Smooth muscle cell (in vitro differentiated cells): ENCODE data around the gene MITF. TPM values are rescaled to one million over a fixed set of nuclear protein-coding genes. Genes with fewer than 3 reads are reported as not detected.

ENCODE experiments used
- DNase-seq: peaks from one replicate; lab custom pipeline; 2025; ENCODE audit not compliant: unreplicated experiment; lab: John Stamatoyannopoulos, UW
- H2AFZ ChIP-seq: fragments of 200-600 bp; sonication (generic); 2 replicates; pipeline ENCODE4 v1.6.0; 2016; ENCODE audit warnings: antibody characterized with exemption, low read depth, mild to moderate bottlenecking
- H3F3A ChIP-seq: fragments of 200-600 bp; sonication (generic); 2 replicates; pipeline ENCODE4 v1.6.0; 2017; ENCODE audit warnings: antibody characterized with exemption, low read depth
- H3K27ac ChIP-seq: fragments of 200-600 bp; sonication (generic); 2 replicates; pipeline ENCODE4 v1.5.1; 2016; ENCODE audit warnings: low read depth, mild to moderate bottlenecking
- H3K27me3 ChIP-seq: fragments of 200-600 bp; sonication (generic); 2 replicates; pipeline ENCODE4 v1.6.1; 2016; ENCODE audit warnings: low read depth, mild to moderate bottlenecking
- H3K36me3 ChIP-seq: fragments of 200-600 bp; sonication (generic); 2 replicates; pipeline ENCODE4 v1.5.1; 2016; ENCODE audit warnings: low read depth
- H3K4me1 ChIP-seq: fragments of 200-600 bp; sonication (generic); 2 replicates; pipeline ENCODE4 v1.5.1; 2016; ENCODE audit warnings: low read depth
- H3K4me2 ChIP-seq: fragments of 200-600 bp; sonication (generic); 2 replicates; pipeline ENCODE4 v1.6.0; 2016; ENCODE audit warnings: mild to moderate bottlenecking
- H3K4me3 ChIP-seq: fragments of 200-600 bp; sonication (generic); 2 replicates; pipeline ENCODE4 v1.5.1; 2016; ENCODE audit warnings: mild to moderate bottlenecking
- H3K79me2 ChIP-seq: fragments of 200-600 bp; sonication (generic); 2 replicates; pipeline ENCODE4 v1.6.0; 2016; ENCODE audit warnings: low read depth, mild to moderate bottlenecking
- H3K9ac ChIP-seq: fragments of 200-600 bp; sonication (generic); 2 replicates; pipeline ENCODE4 v1.6.0; 2016; ENCODE audit warnings: low read depth
- H3K9me3 ChIP-seq: fragments of 200-600 bp; sonication (generic); replicated peaks from 2 replicates; pipeline ENCODE4 v1.5.1; 2016; ENCODE audit warnings: low read depth
- H4K20me1 ChIP-seq: fragments of 200-600 bp; sonication (generic); 2 replicates; pipeline ENCODE4 v1.6.0; 2016; ENCODE audit warnings: low read depth
- WGBS: methylation state at CpG from one replicate; pipeline ENCODE4 v1.1.7; 2016; ENCODE audit warnings: low lambda C conversion rate; 5-methylcytosine and 5-hydroxymethylcytosine counted together
- polyA plus RNA-seq: library from polyadenylated mRNA; unstranded; fragments of >200 nt; fragmentation: Nextera tagmentation; extraction: Ambion mirVana; gene quantifications from 2 replicates; pipeline ENCODE4 v1.2.1, GENCODE V29; 2016
- total RNA-seq: library from RNA; depleted of rRNA; stranded (reverse); fragments of >200 nt; gene quantifications from 2 replicates; pipeline ENCODE4 v1.2.3, GENCODE V29; 2014
- TF ChIP-seq, protein P1 (sequence below): fragments of 200-600 bp; sonication (generic); IDR thresholded peaks from 2 replicates; pipeline ENCODE4 v1.5.1; 2017; ENCODE audit warnings: borderline replicate concordance, mild to moderate bottlenecking, antibody characterized with exemption; ENCODE audit not compliant: insufficient read depth, poor library complexity, severe bottlenecking

Gene MITF
- total and polyA plus RNA-seq, 2 experiments from 2014 or later = 2.3 to 3.1 TPM

- H3K27me3 ChIP-seq = peaks cover 39% of the 10 kb centered on the region
- H2AFZ ChIP-seq = no peak overlapping the region
- H3K4me3 ChIP-seq = no peak overlapping the region
- WGBS = 81% methylated on average over 1 of the region's 1 CpG
- H3K9me3 ChIP-seq = no peaks in the 10 kb centered on the region
- H3K4me2 ChIP-seq = no peak overlapping the region
- no peak overlapping the region for H3K9ac ChIP-seq
- H4K20me1 ChIP-seq = no peaks in the 10 kb centered on the region
- H3K27ac ChIP-seq = no peak overlapping the region
- no peaks in the 10 kb centered on the region for H3F3A ChIP-seq
- H3K36me3 ChIP-seq = no peaks in the 10 kb centered on the region
- H3K4me1 ChIP-seq = no peaks in the 10 kb centered on the region
- TF ChIP-seq, protein P1, sequence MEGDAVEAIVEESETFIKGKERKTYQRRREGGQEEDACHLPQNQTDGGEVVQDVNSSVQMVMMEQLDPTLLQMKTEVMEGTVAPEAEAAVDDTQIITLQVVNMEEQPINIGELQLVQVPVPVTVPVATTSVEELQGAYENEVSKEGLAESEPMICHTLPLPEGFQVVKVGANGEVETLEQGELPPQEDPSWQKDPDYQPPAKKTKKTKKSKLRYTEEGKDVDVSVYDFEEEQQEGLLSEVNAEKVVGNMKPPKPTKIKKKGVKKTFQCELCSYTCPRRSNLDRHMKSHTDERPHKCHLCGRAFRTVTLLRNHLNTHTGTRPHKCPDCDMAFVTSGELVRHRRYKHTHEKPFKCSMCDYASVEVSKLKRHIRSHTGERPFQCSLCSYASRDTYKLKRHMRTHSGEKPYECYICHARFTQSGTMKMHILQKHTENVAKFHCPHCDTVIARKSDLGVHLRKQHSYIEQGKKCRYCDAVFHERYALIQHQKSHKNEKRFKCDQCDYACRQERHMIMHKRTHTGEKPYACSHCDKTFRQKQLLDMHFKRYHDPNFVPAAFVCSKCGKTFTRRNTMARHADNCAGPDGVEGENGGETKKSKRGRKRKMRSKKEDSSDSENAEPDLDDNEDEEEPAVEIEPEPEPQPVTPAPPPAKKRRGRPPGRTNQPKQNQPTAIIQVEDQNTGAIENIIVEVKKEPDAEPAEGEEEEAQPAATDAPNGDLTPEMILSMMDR = no peak
- DNase-seq = no peak
- no peaks in the 10 kb centered on the region for H3K79me2 ChIP-seq
Measured at GRCh38 chr3:69900331-69900730, 161.1 kb downstream of the MITF start.

- WGBS = 96% methylated on average over 1 of the region's 1 CpG
- Histone ChIP-seq H3K79me2 (no peaks in the 10 kb centered on the region), H3F3A (no peaks in the 10 kb centered on the region), H3K27ac (no peak overlapping the region), H3K9me3 (no peaks in the 10 kb centered on the region), H4K20me1 (no peaks in the 10 kb centered on the region), H3K4me3 (no peak overlapping the region), H3K4me2 (no peak overlapping the region), H2AFZ (no peak overlapping the region), H3K4me1 (no peaks in the 10 kb centered on the region), H3K9ac (no peak overlapping the region), H3K27me3 (peaks cover 26% of the 10 kb centered on the region), H3K36me3 (no peaks in the 10 kb centered on the region)
- no peak for DNase-seq
- TF ChIP-seq, protein P1 = no peak
Measured at GRCh38 chr3:69901802-69902201, 162.5 kb downstream of the MITF start.

GRCh38 chr3:69902386-69902785 lies 163.1 kb downstream of the MITF start:
- H3K27me3 ChIP-seq = peaks cover 20% of the 10 kb centered on the region
- DNase-seq = no peak
- no peaks in the 10 kb centered on the region for H3K36me3 ChIP-seq
- no peaks in the 10 kb centered on the region for H4K20me1 ChIP-seq
- no peak overlapping the region for H3K9ac ChIP-seq
- H3K4me1 ChIP-seq = no peaks in the 10 kb centered on the region
- no peaks in the 10 kb centered on the region for H3K9me3 ChIP-seq
- H2AFZ ChIP-seq = no peak overlapping the region
- no peaks in the 10 kb centered on the region for H3K79me2 ChIP-seq
- H3K4me3 ChIP-seq = no peak overlapping the region
- 93% methylated on average over 1 of the region's 1 CpG for WGBS
- no peak overlapping the region for H3K4me2 ChIP-seq
- no peak overlapping the region for H3K27ac ChIP-seq
- no peaks in the 10 kb centered on the region for H3F3A ChIP-seq
- TF ChIP-seq, protein P1 = no peak

- DNase-seq = no peak
- H3K4me1 ChIP-seq = no peaks in the 10 kb centered on the region
- H3K4me2 ChIP-seq = no peak overlapping the region
- TF ChIP-seq, protein P1 = no peak
- H3F3A ChIP-seq = no peaks in the 10 kb centered on the region
- 96% methylated on average over 2 of the region's 2 CpGs for WGBS
- no peaks in the 10 kb centered on the region for H3K79me2 ChIP-seq
- H3K27ac ChIP-seq = no peak overlapping the region
- no peak overlapping the region for H3K9ac ChIP-seq
- no peaks in the 10 kb centered on the region for H3K36me3 ChIP-seq
- no peak overlapping the region for H2AFZ ChIP-seq
- H3K27me3 ChIP-seq = no peaks in the 10 kb centered on the region
- no peaks in the 10 kb centered on the region for H3K9me3 ChIP-seq
- H3K4me3 ChIP-seq = no peak overlapping the region
- no peaks in the 10 kb centered on the region for H4K20me1 ChIP-seq
Measured at GRCh38 chr3:69906351-69906966, 167.2 kb downstream of the MITF start.
